Measurements from ENCODE around the gene CDK14.

The CDK14 gene

DNA sequence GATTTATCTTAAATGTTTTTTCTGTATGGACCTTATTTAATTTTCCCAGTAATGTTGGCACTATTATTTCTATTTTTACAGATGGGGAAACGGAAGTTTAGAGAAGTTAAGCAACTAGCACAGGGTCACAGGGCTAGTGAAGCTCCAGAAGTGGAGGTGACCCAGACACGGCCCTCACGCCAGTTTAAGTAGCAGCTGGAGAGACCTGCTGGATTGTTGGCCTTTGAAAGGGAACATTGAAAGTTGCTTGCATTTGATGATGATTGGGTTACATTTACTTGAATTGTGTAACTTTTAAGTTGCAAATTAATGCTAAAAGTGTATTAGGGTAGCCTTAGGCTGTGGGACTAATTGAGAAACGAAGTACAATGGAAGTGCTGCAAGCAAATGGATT is 25.6 kb downstream of the CDK14 start:
- no peak overlapping the region for H3K4me2 ChIP-seq (ENCODE audit: low read length)
- H3K4ac ChIP-seq (ENCODE audit: low read depth, low read length), result no peak overlapping the region
- no peak overlapping the region for H3K14ac ChIP-seq (ENCODE audit: low read length)
- no CpG with 5 or more reads among the region's 4 CpGs for WGBS (ENCODE audit: extremely low coverage, insufficient coverage, insufficient read length)
- H2BK12ac ChIP-seq (ENCODE audit: low read length), result no peak overlapping the region
- H3K27ac ChIP-seq (ENCODE audit: low read depth, low read length), result no peak overlapping the region
- no peak overlapping the region for H3K9ac ChIP-seq (ENCODE audit: low read length)
- no peak overlapping the region for H4K12ac ChIP-seq (ENCODE audit: low read depth, low read length)
- H2BK5ac ChIP-seq (ENCODE audit: low read depth, low read length, poor library complexity), result no peak overlapping the region
- peaks cover 8 to 9% of the 10 kb centered on the region in 2 experiments for H3K4me1 ChIP-seq (ENCODE audit: control insufficient read depth in 1 of 2, insufficient read depth in 2 of 2, low read length in 2 of 2)
- no peak overlapping the region for H4K91ac ChIP-seq (ENCODE audit: low read depth, low read length)
- H2AFZ ChIP-seq (ENCODE audit: insufficient read depth, low read length, poor library complexity), result no peak overlapping the region
- H3K79me1 ChIP-seq (ENCODE audit: low read length), result peaks cover 8% of the 10 kb centered on the region
- no peak overlapping the region for H2BK120ac ChIP-seq (ENCODE audit: insufficient read depth, low read length, poor library complexity)
- H3K27me3 ChIP-seq (ENCODE audit: insufficient read depth, low read length), result no peaks in the 10 kb centered on the region
- no peaks in the 10 kb centered on the region for H3K9me3 ChIP-seq (ENCODE audit: insufficient read depth, low read depth, low read length)
- no peak overlapping the region for H4K8ac ChIP-seq (ENCODE audit: low read depth, low read length)
- H3K36me3 ChIP-seq (ENCODE audit: control insufficient read depth in 1 of 2, insufficient read depth in 2 of 2, low read length in 2 of 2), result no peaks in the 10 kb centered on the region
- H3K79me2 ChIP-seq (ENCODE audit: control insufficient read depth, insufficient read depth, low read length, poor library complexity), result no peaks in the 10 kb centered on the region
- no peak for DNase-seq
- H3K18ac ChIP-seq (ENCODE audit: low read length), result no peak overlapping the region
- no peak overlapping the region for H3K23ac ChIP-seq (ENCODE audit: low read length)
- H3K4me3 ChIP-seq (ENCODE audit: low read depth, low read length), result no peak overlapping the region
- H2AK5ac ChIP-seq (ENCODE audit: low read length), result no peak overlapping the region

DNA sequence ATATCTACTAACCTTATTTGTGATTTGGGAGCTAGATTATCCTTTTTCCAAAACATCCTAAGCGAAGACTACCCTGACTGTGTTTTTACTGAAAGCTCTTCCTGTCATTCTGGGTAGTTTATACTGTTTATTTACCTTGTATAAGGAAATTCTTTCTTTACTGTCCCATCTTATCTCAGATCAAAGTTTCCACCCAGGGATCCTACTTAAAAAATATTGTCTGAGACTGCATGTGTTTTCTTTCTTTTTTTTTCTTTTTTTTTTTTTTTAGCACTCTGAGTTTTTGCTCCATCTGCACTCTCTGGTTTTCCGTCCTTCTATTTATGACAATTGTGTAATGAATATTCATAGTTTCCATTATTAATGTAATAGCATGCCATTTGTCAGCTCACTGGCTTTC is 26.5 kb downstream of the CDK14 start:
- no peak overlapping the region for H3K4me2 ChIP-seq (ENCODE audit: low read length)
- no peaks in the 10 kb centered on the region for H3K27me3 ChIP-seq (ENCODE audit: insufficient read depth, low read length)
- H3K79me2 ChIP-seq (ENCODE audit: control insufficient read depth, insufficient read depth, low read length, poor library complexity), result no peaks in the 10 kb centered on the region
- peaks cover 8 to 9% of the 10 kb centered on the region in 2 experiments for H3K4me1 ChIP-seq (ENCODE audit: control insufficient read depth in 1 of 2, insufficient read depth in 2 of 2, low read length in 2 of 2)
- H3K23ac ChIP-seq (ENCODE audit: low read length), result no peak overlapping the region
- no peak overlapping the region for H3K4ac ChIP-seq (ENCODE audit: low read depth, low read length)
- H4K91ac ChIP-seq (ENCODE audit: low read depth, low read length), result no peak overlapping the region
- H4K12ac ChIP-seq (ENCODE audit: low read depth, low read length), result no peak overlapping the region
- no peak overlapping the region for H3K18ac ChIP-seq (ENCODE audit: low read length)
- H3K4me3 ChIP-seq (ENCODE audit: low read depth, low read length), result no peak overlapping the region
- H3K79me1 ChIP-seq (ENCODE audit: low read length), result peaks cover 8% of the 10 kb centered on the region
- no peak overlapping the region for H3K9ac ChIP-seq (ENCODE audit: low read length)
- H3K14ac ChIP-seq (ENCODE audit: low read length), result no peak overlapping the region
- H2AFZ ChIP-seq (ENCODE audit: insufficient read depth, low read length, poor library complexity), result no peak overlapping the region
- H2BK12ac ChIP-seq (ENCODE audit: low read length), result no peak overlapping the region
- H3K27ac ChIP-seq (ENCODE audit: low read depth, low read length), result no peak overlapping the region
- H4K8ac ChIP-seq (ENCODE audit: low read depth, low read length), result no peak overlapping the region
- H3K36me3 ChIP-seq (ENCODE audit: control insufficient read depth in 1 of 2, insufficient read depth in 2 of 2, low read length in 2 of 2), result no peaks in the 10 kb centered on the region
- no peaks in the 10 kb centered on the region for H3K9me3 ChIP-seq (ENCODE audit: insufficient read depth, low read depth, low read length)
- H2BK5ac ChIP-seq (ENCODE audit: low read depth, low read length, poor library complexity), result no peak overlapping the region
- no CpG with 5 or more reads among the region's 2 CpGs for WGBS (ENCODE audit: extremely low coverage, insufficient coverage, insufficient read length)
- H2AK5ac ChIP-seq (ENCODE audit: low read length), result no peak overlapping the region
- no peak overlapping the region for H2BK120ac ChIP-seq (ENCODE audit: insufficient read depth, low read length, poor library complexity)
- no peak for DNase-seq

DNA sequence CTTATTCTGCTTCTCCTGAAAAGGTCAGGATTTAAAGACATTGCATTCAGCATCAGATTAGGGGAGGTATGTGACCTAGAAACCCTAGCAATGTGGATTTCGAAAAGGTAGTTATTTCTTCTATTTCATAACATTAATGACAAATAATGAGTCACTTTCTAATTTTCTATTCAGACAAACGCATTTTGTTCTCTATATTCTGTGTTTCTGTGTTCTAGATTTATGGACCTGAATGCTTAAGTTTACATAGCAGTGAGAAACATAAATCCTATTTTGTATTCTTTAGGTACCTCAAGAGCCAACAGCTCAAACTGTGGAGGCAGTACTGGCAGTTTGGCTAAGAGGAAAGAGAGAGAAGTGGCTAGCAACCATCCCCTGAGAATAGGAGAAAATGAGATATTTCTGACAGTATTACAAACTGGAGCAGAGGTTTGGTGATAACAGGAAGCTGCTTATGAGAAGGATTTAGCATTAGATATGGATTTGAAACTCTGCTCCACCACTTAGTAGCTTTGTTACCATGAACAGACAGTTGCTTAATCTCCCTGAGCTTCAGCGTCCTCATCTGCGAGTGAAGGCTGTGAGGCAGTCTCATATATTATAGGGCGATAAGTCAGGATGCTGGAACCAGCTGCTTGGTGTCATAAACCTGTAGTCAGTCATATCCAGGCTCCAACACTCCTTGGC is 28.2 kb downstream of the CDK14 start:
- no peaks in the 10 kb centered on the region for H3K36me3 ChIP-seq (ENCODE audit: control insufficient read depth in 1 of 2, insufficient read depth in 2 of 2, low read length in 2 of 2)
- peak in 1 of 2 donors; percentile 35 for DNase-seq
- H4K12ac ChIP-seq (ENCODE audit: low read depth, low read length), result no peak overlapping the region
- H3K23ac ChIP-seq (ENCODE audit: low read length), result no peak overlapping the region
- H3K9ac ChIP-seq (ENCODE audit: low read length), result no peak overlapping the region
- H3K4ac ChIP-seq (ENCODE audit: low read depth, low read length), result no peak overlapping the region
- peaks cover 8 to 9% of the 10 kb centered on the region in 2 experiments for H3K4me1 ChIP-seq (ENCODE audit: control insufficient read depth in 1 of 2, insufficient read depth in 2 of 2, low read length in 2 of 2)
- H3K18ac ChIP-seq (ENCODE audit: low read length), result no peak overlapping the region
- peak overlapping the region; percentile 45 for H4K8ac ChIP-seq (ENCODE audit: low read depth, low read length)
- H3K4me2 ChIP-seq (ENCODE audit: low read length), result no peak overlapping the region
- no peak overlapping the region for H3K4me3 ChIP-seq (ENCODE audit: low read depth, low read length)
- no peaks in the 10 kb centered on the region for H3K79me2 ChIP-seq (ENCODE audit: control insufficient read depth, insufficient read depth, low read length, poor library complexity)
- H3K27me3 ChIP-seq (ENCODE audit: insufficient read depth, low read length), result no peaks in the 10 kb centered on the region
- no CpG with 5 or more reads among the region's 5 CpGs for WGBS (ENCODE audit: extremely low coverage, insufficient coverage, insufficient read length)
- H2BK5ac ChIP-seq (ENCODE audit: low read depth, low read length, poor library complexity), result no peak overlapping the region
- peak overlapping the region; percentile 65 for H2BK12ac ChIP-seq (ENCODE audit: low read length)
- peak overlapping the region; percentile 19 for H4K91ac ChIP-seq (ENCODE audit: low read depth, low read length)
- H3K9me3 ChIP-seq (ENCODE audit: insufficient read depth, low read depth, low read length), result no peaks in the 10 kb centered on the region
- peak overlapping the region; percentile 55 for H3K14ac ChIP-seq (ENCODE audit: low read length)
- no peak overlapping the region for H3K27ac ChIP-seq (ENCODE audit: low read depth, low read length)
- H2AK5ac ChIP-seq (ENCODE audit: low read length), result peak overlapping the region; percentile 59
- H2AFZ ChIP-seq (ENCODE audit: insufficient read depth, low read length, poor library complexity), result peak overlapping the region; percentile 45
- H2BK120ac ChIP-seq (ENCODE audit: insufficient read depth, low read length, poor library complexity), result peak overlapping the region; percentile 36
- peaks cover 8% of the 10 kb centered on the region for H3K79me1 ChIP-seq (ENCODE audit: low read length)

DNA sequence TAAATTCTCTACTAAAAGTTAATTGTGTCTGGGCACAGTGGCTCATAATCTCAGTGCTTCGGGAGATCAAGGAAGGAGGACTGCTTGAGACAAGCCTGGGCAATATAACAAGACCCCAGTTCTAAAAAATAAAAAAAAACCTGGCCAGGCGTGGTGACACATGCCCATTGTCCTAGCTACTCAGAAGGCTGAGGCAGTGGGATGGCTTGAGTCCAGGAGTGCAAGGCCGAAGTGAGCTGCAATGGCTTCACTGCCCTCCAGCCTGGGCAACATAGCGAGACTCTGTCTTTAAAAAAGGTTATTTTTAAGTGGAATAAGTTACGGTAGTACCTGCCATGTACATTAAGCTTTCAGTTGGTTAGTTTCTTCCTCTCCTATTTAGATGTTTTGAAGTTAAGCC is 28.9 kb downstream of the CDK14 start:
- Histone ChIP-seq H3K4me3 (ENCODE audit: low read depth, low read length) (no peak overlapping the region), H2AFZ (ENCODE audit: insufficient read depth, low read length, poor library complexity) (no peak overlapping the region), H3K18ac (ENCODE audit: low read length) (no peak overlapping the region), H3K79me2 (ENCODE audit: control insufficient read depth, insufficient read depth, low read length, poor library complexity) (no peaks in the 10 kb centered on the region), H4K91ac (ENCODE audit: low read depth, low read length) (peak overlapping the region; percentile 19), H3K79me1 (ENCODE audit: low read length) (peaks cover 8% of the 10 kb centered on the region), H4K12ac (ENCODE audit: low read depth, low read length) (no peak overlapping the region), H3K4me2 (ENCODE audit: low read length) (no peak overlapping the region), H2AK5ac (ENCODE audit: low read length) (no peak overlapping the region), H3K23ac (ENCODE audit: low read length) (no peak overlapping the region), H2BK5ac (ENCODE audit: low read depth, low read length, poor library complexity) (peak overlapping the region; percentile 36), H3K4ac (ENCODE audit: low read depth, low read length) (no peak overlapping the region), H3K9me3 (ENCODE audit: insufficient read depth, low read depth, low read length) (no peaks in the 10 kb centered on the region), H3K36me3 (ENCODE audit: control insufficient read depth in 1 of 2, insufficient read depth in 2 of 2, low read length in 2 of 2) (no peaks in the 10 kb centered on the region), H3K9ac (ENCODE audit: low read length) (no peak overlapping the region), H4K8ac (ENCODE audit: low read depth, low read length) (no peak overlapping the region), H3K27me3 (ENCODE audit: insufficient read depth, low read length) (no peaks in the 10 kb centered on the region), H2BK120ac (ENCODE audit: insufficient read depth, low read length, poor library complexity) (peak overlapping the region; percentile 36), H3K4me1 (ENCODE audit: control insufficient read depth in 1 of 2, insufficient read depth in 2 of 2, low read length in 2 of 2) (peaks cover 8 to 9% of the 10 kb centered on the region in 2 experiments), H3K27ac (ENCODE audit: low read depth, low read length) (no peak overlapping the region), H3K14ac (ENCODE audit: low read length) (no peak overlapping the region), H2BK12ac (ENCODE audit: low read length) (no peak overlapping the region)
- no CpG with 5 or more reads among the region's 5 CpGs for WGBS (ENCODE audit: extremely low coverage, insufficient coverage, insufficient read length)
- DNase-seq, result no peak
